Testis (tissue), 2 donors: ENCODE measurements around the gene DLX4.

Experiments
- CTCF ChIP-seq, 3 experiments: fragments of 450-650 bp in 2 of 3; fragments of 200-600 bp in 1 of 3; sonication (generic) in 1 of 3; IDR thresholded peaks; one replicate each; pipeline ENCODE4 v1.5.1; 2016 to 2019; ENCODE audit warnings: antibody characterized with exemption in 3 of 3, mild to moderate bottlenecking in 2 of 3, moderate library complexity in 1 of 3
- POLR2A ChIP-seq: fragments of 450-650 bp; IDR thresholded peaks from one replicate; pipeline ENCODE4 v1.6.1; 2017; ENCODE audit warnings: antibody characterized with exemption, mild to moderate bottlenecking, moderate library complexity

- TF ChIP-seq POLR2A (no peak), CTCF (IDR thresholded peaks at IDR 0.05) (no peak)
These were observed 24.6 kb upstream of the DLX4 start for GRCh38 chr17:49944273-49944870.
